K562 (cell line): ENCODE results near the gene FRRS1. TPM values are rescaled to one million over a fixed set of nuclear protein-coding genes. Genes with fewer than 3 reads are reported as not detected.

ENCODE experiments used
- ATAC-seq: fragments of 200-7000 bp; cut with Tn5 transposase; 3 replicates; pipeline ENCODE4 v1.9.1; 2020; ENCODE audit warnings: moderate library complexity
- BruUV-seq: library from RNA; stranded (reverse); fragments of 400-500 nt; replicated peaks from 2 replicates; lab custom pipeline; 2021; lab: Mats Ljungman, UMichigan
- CTCF ChIA-PET: fragments of 300-600 bp; formaldehyde crosslinking; extraction: SDS; loops from one replicate; lab custom pipeline; 2021; ENCODE audit warnings: low intra/inter-chr PET ratio; lab: Yijun Ruan, JAX
- POLR2A ChIA-PET: fragments of 300-600, 350-650 bp; sonication (Branson Sonifier 250); formaldehyde crosslinking; extraction: SDS; loops from one replicate; lab custom pipeline; 2021; ENCODE audit warnings: antibody characterized with exemption, inconsistent platforms; lab: Yijun Ruan, JAX
- DNase-seq, 4 experiments: peaks; one replicate each; pipeline versions ENCODE4 v3.0.0 to v3.0.0-alpha.2; 2011 to 2018; ENCODE audit warnings: low spot score in 3 of 4, mixed read lengths in 3 of 4; ENCODE audit errors: extremely low read depth in 1 of 4
- FAIRE-seq: peaks from 2 replicates; lab custom pipeline; 2011; peaks lifted over from hg19 to GRCh38; lab: Jason Lieb, UNC
- H2AFZ ChIP-seq: 2 replicates; pipeline ENCODE4 v1.6.0; 2011; ENCODE audit warnings: low read depth, low read length, control low read depth, inconsistent platforms
- H3K27ac ChIP-seq: fragments of 200-600 bp; 3 replicates; pipeline ENCODE4 v1.8.0; 2011; ENCODE audit warnings: low read depth, mild to moderate bottlenecking, control low read depth, inconsistent platforms, low read length, moderate library complexity, mixed read lengths; ENCODE audit errors: extremely low read depth
- H3K27me3 ChIP-seq, 2 experiments: fragments of 300-600 bp in 1 of 2; 2 replicates in 1 of 2; 3 replicates in 1 of 2; pipeline versions ENCODE4 v1.6.0 to v1.8.0; 2011; ENCODE audit warnings: inconsistent platforms in 2 of 2, low read length in 2 of 2, mild to moderate bottlenecking in 1 of 2, mixed read lengths in 1 of 2, moderate library complexity in 1 of 2; ENCODE audit not compliant: control insufficient read depth in 2 of 2, insufficient read depth in 2 of 2
- H3K36me3 ChIP-seq: fragments of 300-600 bp; 3 replicates; pipeline ENCODE4 v1.8.0; 2011; ENCODE audit warnings: mild to moderate bottlenecking, low read length, inconsistent platforms; ENCODE audit not compliant: control insufficient read depth, insufficient read depth
- H3K4me1 ChIP-seq, 2 experiments: fragments of 200-600 bp in 1 of 2; replicated peaks in 1 of 2; 2 replicates in 1 of 2; 3 replicates in 1 of 2; pipeline versions ENCODE4 v1.5.1 to v1.8.0; 2011; ENCODE audit warnings: inconsistent platforms in 2 of 2, low read length in 2 of 2, mild to moderate bottlenecking in 1 of 2, mixed read lengths in 1 of 2, moderate library complexity in 1 of 2; ENCODE audit not compliant: control insufficient read depth in 2 of 2, insufficient read depth in 2 of 2
- H3K4me2 ChIP-seq: 2 replicates; pipeline ENCODE4 v1.6.1; 2011; ENCODE audit warnings: low read length, control low read depth, inconsistent platforms, mixed read lengths; ENCODE audit not compliant: insufficient read depth
- H3K4me3 ChIP-seq: fragments of 200-600 bp; sonication (generic), shearing (Covaris generic); 2 replicates; pipeline ENCODE4 v1.5.1; 2016; ENCODE audit warnings: control low read depth, inconsistent platforms
- H3K79me2 ChIP-seq: fragments of 200-600 bp; 3 replicates; pipeline ENCODE4 v1.8.0; 2011; ENCODE audit warnings: low read length, inconsistent platforms; ENCODE audit not compliant: control insufficient read depth, insufficient read depth
- H3K9ac ChIP-seq, 2 experiments: 2 replicates each; pipeline versions ENCODE4 v1.6.0 to v1.6.1; 2011; ENCODE audit warnings: low read depth in 2 of 2, low read length in 2 of 2, control low read depth in 1 of 2, inconsistent platforms in 1 of 2, mild to moderate bottlenecking in 1 of 2, mixed read lengths in 1 of 2; ENCODE audit not compliant: insufficient read depth in 1 of 2
- H3K9me1 ChIP-seq: one replicate; pipeline ENCODE4 v1.6.0; 2011; ENCODE audit warnings: inconsistent platforms, mild to moderate bottlenecking, low read length, moderate library complexity; ENCODE audit not compliant: control insufficient read depth, insufficient read depth
- H3K9me3 ChIP-seq: replicated peaks from 2 replicates; pipeline ENCODE4 v1.5.1; 2011; ENCODE audit warnings: low read depth, low read length, inconsistent platforms; ENCODE audit not compliant: control insufficient read depth, insufficient read depth
- H4K20me1 ChIP-seq: replicated peaks from 2 replicates; pipeline ENCODE4 v1.6.1; 2011; ENCODE audit warnings: low read length, inconsistent platforms, mixed read lengths; ENCODE audit not compliant: control insufficient read depth, insufficient read depth
- BCOR ChIP-seq: fragments of 450-650 bp; IDR thresholded peaks from 2 replicates; pipeline ENCODE4 v1.6.1; 2016
- CHD4 ChIP-seq: fragments of 200-600 bp; sonication (generic); IDR thresholded peaks from 3 replicates; pipeline ENCODE4 v1.6.1; 2012; ENCODE audit warnings: low read depth, mild to moderate bottlenecking, mixed read lengths, low read length, inconsistent platforms; ENCODE audit not compliant: insufficient read depth, insufficient replicate concordance, poor library complexity, severe bottlenecking
- CHD7 ChIP-seq: fragments of 200-600 bp; sonication (generic); IDR thresholded peaks from one replicate; pipeline ENCODE4 v1.6.1; 2012; ENCODE audit warnings: mild to moderate bottlenecking, low read depth, low read length, inconsistent platforms
- EP400 ChIP-seq: fragments of 450-650 bp; IDR thresholded peaks from 2 replicates; pipeline ENCODE4 v1.6.1; 2017; ENCODE audit warnings: antibody characterized with exemption, mild to moderate bottlenecking, moderate library complexity
- HEY1 ChIP-seq: fragments of 250-450 bp; sonication (Bioruptor Pico); IDR thresholded peaks from 2 replicates; pipeline ENCODE4 v1.5.0; 2020; ENCODE audit warnings: mild to moderate bottlenecking, moderate library complexity, borderline replicate concordance
- KAT2B ChIP-seq: IDR thresholded peaks from one replicate; pipeline ENCODE4 v1.6.1; 2012; ENCODE audit warnings: low read depth, mild to moderate bottlenecking, control low read depth, inconsistent platforms, low read length, moderate library complexity
- MBD2 ChIP-seq: sonication (generic); IDR thresholded peaks from 2 replicates; pipeline ENCODE4 v1.6.1; 2016; ENCODE audit warnings: low read depth, borderline replicate concordance
- MCM5 ChIP-seq: fragments of 450-650 bp; IDR thresholded peaks from 2 replicates; pipeline ENCODE4 v1.6.1; 2016; ENCODE audit warnings: low read depth
- POLR3A ChIP-seq: IDR thresholded peaks from 2 replicates; pipeline ENCODE4 v1.6.1; 2011; ENCODE audit warnings: borderline replicate concordance, mild to moderate bottlenecking, moderate library complexity; ENCODE audit not compliant: insufficient read length, insufficient read depth; ENCODE audit errors: extremely low read depth
- RBM22 ChIP-seq: fragments of 200-400 bp; formaldehyde crosslinking; IDR thresholded peaks from 2 replicates; pipeline ENCODE4 v1.6.1; 2018; ENCODE audit warnings: low read length, low read depth; ENCODE audit not compliant: poor library complexity, severe bottlenecking
- ZKSCAN1 ChIP-seq: fragments of 150-350 bp; IDR thresholded peaks from 2 replicates; pipeline ENCODE4 v1.6.1; 2016; ENCODE audit warnings: low read depth, low read length
- ZNF134 ChIP-seq: fragments of 250-450 bp; sonication (Bioruptor Pico); conservative IDR thresholded peaks from 2 replicates; pipeline ENCODE4 v1.4.0; 2020
- ZNF696 ChIP-seq: fragments of 250-450 bp; sonication (Bioruptor Pico); conservative IDR thresholded peaks from 2 replicates; pipeline ENCODE4 v1.4.0; 2020; ENCODE audit warnings: mild to moderate bottlenecking, moderate library complexity
- WGBS: fragments of 100-300 bp; shearing (Covaris generic); methylation state at CpG from one replicate; pipeline ENCODE4 v1.1.6; 2016; ENCODE audit warnings: low coverage, mixed read lengths; ENCODE audit not compliant: insufficient coverage; ENCODE audit errors: missing lambda C conversion rate; 5-methylcytosine and 5-hydroxymethylcytosine counted together
- in situ Hi-C: fragments of 300-500 bp; cut with MboI; formaldehyde crosslinking; loops from 4 replicates; pipeline ENCODE4 v1.15.0; 2018; ENCODE audit warnings: inconsistent platforms, mixed read lengths
- intact Hi-C: fragments of 100-400 bp; cut with micrococcal nuclease; formaldehyde crosslinking; loops from 2 replicates; pipeline ENCODE4 v1.14.2; 2022
- polyA plus RNA-seq, 8 experiments: library from polyadenylated mRNA; depleted of rRNA in 4 of 8; stranded (reverse) in 5 of 8; unstranded in 3 of 8; fragments of >200 nt; fragmentation: Nextera tagmentation in 2 of 8; fragmentation: Illumina TruSeq in 1 of 8; extraction: Ambion mirVana in 2 of 8; extraction: Trizol in 1 of 8; gene quantifications; 2 replicates each; pipeline versions ENCODE4 v1.2.1 to v1.2.3, GENCODE V29; 2011 to 2014; ENCODE audit warnings: inconsistent platforms in 1 of 8, missing spikeins in 1 of 8
- total RNA-seq, 7 experiments: library from RNA; depleted of rRNA in 6 of 7; stranded (reverse); fragments of >200 nt in 6 of 7; fragmentation: Illumina TruSeq in 2 of 7; extraction: Trizol in 2 of 7; gene quantifications; 2 replicates each; pipeline versions ENCODE4 v1.2.1 to v1.2.3, GENCODE V29; 2011 to 2021; ENCODE audit warnings: low replicate concordance in 1 of 7

Gene FRRS1
- total and polyA plus RNA-seq, 9 of the 15 experiments (the other 6 are each of a cell fraction or from before 2014, with no cell fraction given): 0.87 to 54.0 (median 23.7) TPM

DNA sequence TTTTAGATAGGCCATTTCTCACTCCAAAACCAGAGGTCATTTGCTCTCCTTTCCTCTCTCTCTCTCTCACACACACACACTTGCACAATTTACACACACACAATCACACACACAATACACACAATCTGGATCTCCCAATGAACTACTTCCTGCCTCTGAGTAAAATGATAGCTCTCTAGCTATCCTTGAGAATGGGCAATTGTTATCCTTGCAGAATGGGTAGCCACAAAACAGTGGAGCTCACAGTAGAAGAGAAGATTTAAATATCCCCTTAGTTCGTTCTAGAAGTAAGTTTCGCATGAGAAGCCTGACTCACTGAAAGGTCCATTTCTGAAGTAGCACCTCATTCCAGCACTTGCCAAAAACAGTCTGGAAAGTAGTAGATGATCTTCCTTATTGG is 102.9 kb downstream of the FRRS1 start:
- no peak overlapping the region for H3K9ac ChIP-seq
- in situ Hi-C loops (no loop called here), intact Hi-C loops (no loop called here)
- 92% methylated on average over 2 of the region's 2 CpGs for WGBS
- H3K27ac ChIP-seq: no peak overlapping the region
- POLR2A ChIA-PET: interaction anchor here (0.7 to 1.5 kb wide), 4 partner anchors 9 to 26 kb away, joined by 3 to 8 read pairs (median 3); partner anchors contain the start of gene PALMD
- H3K79me2 ChIP-seq: no peaks in the 10 kb centered on the region
- no peaks in the 10 kb centered on the region for H3K27me3 ChIP-seq
- CTCF ChIA-PET: no interaction called here
- no peaks in the 10 kb centered on the region for H4K20me1 ChIP-seq
- no peak for DNase-seq
- no peak for FAIRE-seq
- ATAC-seq: no peak
- BruUV-seq: no TSS peak
- no peaks in the 10 kb centered on the region for H3K4me1 ChIP-seq
- H3K4me2 ChIP-seq: no peak overlapping the region
- H2AFZ ChIP-seq: no peak overlapping the region
- H3K9me3 ChIP-seq: no peaks in the 10 kb centered on the region
- no peak overlapping the region for H3K4me3 ChIP-seq
- H3K36me3 ChIP-seq: no peaks in the 10 kb centered on the region
- H3K9me1 ChIP-seq: no peaks in the 10 kb centered on the region
- no peak for TF ChIP-seq MCM5
- no peak for TF ChIP-seq CHD4
- no peak for TF ChIP-seq POLR3A
- TF ChIP-seq CHD7: no peak
- TF ChIP-seq ZNF134 (CRISPR knock-in tag): no peak
- TF ChIP-seq KAT2B: no peak
- no peak for TF ChIP-seq EP400
- no peak for TF ChIP-seq ZNF696 (CRISPR knock-in tag)
- TF ChIP-seq HEY1 (CRISPR knock-in tag): no peak
- no peak for TF ChIP-seq MBD2
- no peak for TF ChIP-seq BCOR
- no peak for TF ChIP-seq RBM22
- TF ChIP-seq ZKSCAN1: no peak
